Activated naive CD4-positive, alpha-beta T cell treated with anti-CD3 and anti-CD28 coated beads, Interleukin-2, amount 10 ng/mL, durations not matched to agents 7 days and 5 days (primary cell): ENCODE results near the gene ZFP62.
"Not testable (repeated sequence)": the region's sequence is repeated elsewhere in the genome, so short reads cannot be mapped to it uniquely, and the experiment has no call there.

Experiments used
- CTCF ChIA-PET: fragments of 350-600 bp; sonication (Branson Sonifier 250); formaldehyde crosslinking; loops from one replicate; lab custom pipeline; 2021; ENCODE audit warnings: antibody characterized with exemption; lab: Charles Lee
- DNase-seq: peaks from one replicate; pipeline ENCODE4 v3.0.0-alpha.2; 2020
- H3K27ac Mint-ChIP-seq: one replicate; pipeline ENCODE4 v1.8.0; 2021; ENCODE audit warnings: mild to moderate bottlenecking, moderate library complexity, mixed read lengths
- H3K27me3 Mint-ChIP-seq: one replicate; pipeline ENCODE4 v1.8.0; 2021; ENCODE audit warnings: mild to moderate bottlenecking, mixed read lengths
- H3K36me3 Mint-ChIP-seq: one replicate; pipeline ENCODE4 v1.8.0; 2021; ENCODE audit warnings: mixed read lengths
- H3K4me1 Mint-ChIP-seq: one replicate; pipeline ENCODE4 v1.8.0; 2021; ENCODE audit warnings: mixed read lengths
- H3K4me3 Mint-ChIP-seq: one replicate; pipeline ENCODE4 v1.8.0; 2021; ENCODE audit warnings: mild to moderate bottlenecking, moderate library complexity, mixed read lengths
- H3K9me3 Mint-ChIP-seq: one replicate; pipeline ENCODE4 v1.8.0; 2021; ENCODE audit warnings: mixed read lengths

The ZFP62 gene

GRCh38 chr5:180830253-180831138, 30.6 kb downstream of the ZFP62 start:
- H3K4me3 Mint-ChIP-seq = peak overlapping the region; percentile 99
- peak overlapping the region; percentile 99 for H3K27ac Mint-ChIP-seq
- peaks cover 3% of the 10 kb centered on the region for H3K9me3 Mint-ChIP-seq
- peaks cover 53% of the 10 kb centered on the region for H3K36me3 Mint-ChIP-seq
- H3K4me1 Mint-ChIP-seq = peaks cover 47% of the 10 kb centered on the region
- peak; percentile 86 for DNase-seq
- CTCF ChIA-PET = interaction anchor here (0.9 to 2.4 kb wide), 11 partner anchors 12 to 45 kb away, joined by 3 to 11 read pairs (median 6); partner anchors contain the start of gene MGAT1
- peaks cover 4% of the 10 kb centered on the region for H3K27me3 Mint-ChIP-seq

- no peak for DNase-seq
- Mint-ChIP-seq H3K36me3 (peaks cover 46% of the 10 kb centered on the region), H3K4me1 (peaks cover 50% of the 10 kb centered on the region), H3K9me3 (peaks cover 3% of the 10 kb centered on the region), H3K4me3 (peak overlapping the region; percentile 99), H3K27me3 (peaks cover 4% of the 10 kb centered on the region), H3K27ac (peak overlapping the region; percentile 99)
- CTCF ChIA-PET = interaction anchor here (1.0 to 2.4 kb wide), 8 partner anchors 11 to 44 kb away, joined by 4 to 11 read pairs (median 6); partner anchors contain the start of gene MGAT1
These were observed 31.4 kb downstream of the ZFP62 start for GRCh38 chr5:180829726-180830125.

- Mint-ChIP-seq H3K4me1 (peaks cover 49% of the 10 kb centered on the region), H3K4me3 (peak overlapping the region; percentile 58), H3K36me3 (peaks cover 38% of the 10 kb centered on the region)
- CTCF ChIA-PET = interaction anchor here (1.0 to 2.2 kb wide), 4 partner anchors 11 to 26 kb away, joined by 4 to 10 read pairs (median 6); partner anchors contain the start of gene MGAT1
- H3K27me3 Mint-ChIP-seq, H3K27ac Mint-ChIP-seq, H3K9me3 Mint-ChIP-seq, DNase-seq: not testable (repeated sequence)
These were observed 32.1 kb downstream of the ZFP62 start for GRCh38 chr5:180828756-180829531.

GRCh38 chr5:180827374-180827773, 33.7 kb downstream of the ZFP62 start:
- H3K4me3 Mint-ChIP-seq, H3K9me3 Mint-ChIP-seq, DNase-seq, H3K27ac Mint-ChIP-seq, H3K27me3 Mint-ChIP-seq, CTCF ChIA-PET: not testable (repeated sequence)
- Mint-ChIP-seq H3K4me1 (peaks cover 37% of the 10 kb centered on the region), H3K36me3 (peaks cover 33% of the 10 kb centered on the region)

GRCh38 chr5:180825768-180826525, 35.1 kb downstream of the ZFP62 start:
- CTCF ChIA-PET = no interaction called here
- Mint-ChIP-seq H3K36me3 (peaks cover 29% of the 10 kb centered on the region), H3K9me3 (peaks cover 3% of the 10 kb centered on the region), H3K4me3 (no peak overlapping the region), H3K27me3 (peaks cover 4% of the 10 kb centered on the region), H3K27ac (no peak overlapping the region), H3K4me1 (peaks cover 35% of the 10 kb centered on the region)
- DNase-seq = no peak

GRCh38 chr5:180824630-180825476, 36.2 kb downstream of the ZFP62 start:
- H3K4me1 Mint-ChIP-seq = peaks cover 25% of the 10 kb centered on the region
- CTCF ChIA-PET = no interaction called here
- peaks cover 18% of the 10 kb centered on the region for H3K36me3 Mint-ChIP-seq

GRCh38 chr5:180823940-180824629, 37.0 kb downstream of the ZFP62 start:
- Mint-ChIP-seq H3K36me3 (peaks cover 11% of the 10 kb centered on the region), H3K27ac (no peak overlapping the region)
- CTCF ChIA-PET = no interaction called here

More at GRCh38 chr5:180824630-180825476, 36.2 kb downstream of the ZFP62 start:
- peaks cover 4% of the 10 kb centered on the region for H3K27me3 Mint-ChIP-seq
- H3K9me3 Mint-ChIP-seq = peaks cover 3% of the 10 kb centered on the region
- H3K4me3 Mint-ChIP-seq = no peak overlapping the region
- H3K27ac Mint-ChIP-seq = peak overlapping the region; percentile 2
- no peak for DNase-seq

GRCh38 chr5:180823346-180823745, 37.7 kb downstream of the ZFP62 start:
- Mint-ChIP-seq H3K36me3 (peaks cover 7% of the 10 kb centered on the region), H3K27me3 (peaks cover 6% of the 10 kb centered on the region), H3K27ac (no peak overlapping the region), H3K4me1 (peaks cover 15% of the 10 kb centered on the region), H3K4me3 (no peak overlapping the region), H3K9me3 (no peaks in the 10 kb centered on the region)
- DNase-seq = no peak
- CTCF ChIA-PET = no interaction called here

More at GRCh38 chr5:180823940-180824629, 37.0 kb downstream of the ZFP62 start:
- H3K4me3 Mint-ChIP-seq = no peak overlapping the region
- peaks cover 4% of the 10 kb centered on the region for H3K27me3 Mint-ChIP-seq
- DNase-seq = no peak
- peaks cover 17% of the 10 kb centered on the region for H3K4me1 Mint-ChIP-seq
- no peaks in the 10 kb centered on the region for H3K9me3 Mint-ChIP-seq

- Mint-ChIP-seq H3K27ac (no peak overlapping the region), H3K9me3 (no peaks in the 10 kb centered on the region), H3K36me3 (peaks cover 4% of the 10 kb centered on the region), H3K27me3 (peaks cover 15% of the 10 kb centered on the region), H3K4me1 (peaks cover 24% of the 10 kb centered on the region), H3K4me3 (no peak overlapping the region)
- no peak for DNase-seq
- CTCF ChIA-PET = no interaction called here
These were observed 39.5 kb downstream of the ZFP62 start for GRCh38 chr5:180821538-180821937.

- DNase-seq = no peak
These were observed 40.2 kb downstream of the ZFP62 start for GRCh38 chr5:180820788-180821321.

GRCh38 chr5:180818677-180819341, 42.3 kb downstream of the ZFP62 start:
- no peaks in the 10 kb centered on the region for H3K36me3 Mint-ChIP-seq
- peaks cover 26% of the 10 kb centered on the region for H3K4me1 Mint-ChIP-seq
- peaks cover 17% of the 10 kb centered on the region for H3K27me3 Mint-ChIP-seq
- no peaks in the 10 kb centered on the region for H3K9me3 Mint-ChIP-seq
- no peak overlapping the region for H3K27ac Mint-ChIP-seq
- CTCF ChIA-PET = interaction anchor here (0.8 kb wide), 1 partner anchor 11 kb away, joined by 4 read pairs; no protein-coding TSS in a partner anchor
- H3K4me3 Mint-ChIP-seq = no peak overlapping the region
- DNase-seq = no peak

More at GRCh38 chr5:180820788-180821321, 40.2 kb downstream of the ZFP62 start:
- Mint-ChIP-seq H3K9me3 (no peaks in the 10 kb centered on the region), H3K4me3 (no peak overlapping the region), H3K36me3 (no peaks in the 10 kb centered on the region), H3K27ac (no peak overlapping the region), H3K27me3 (peaks cover 17% of the 10 kb centered on the region), H3K4me1 (peaks cover 29% of the 10 kb centered on the region)
- CTCF ChIA-PET = no interaction called here
